Renal cortical epithelial cell (primary cell): ENCODE measurements around the gene MTFR1L. TPM values are rescaled to one million over a fixed set of nuclear protein-coding genes. Genes with fewer than 3 reads are reported as not detected.
A peak's percentile ranks its signal among the peaks of the same experiment; 100 is the strongest.
"Not testable (repeated sequence)": the region's sequence is repeated elsewhere in the genome, so short reads cannot be mapped to it uniquely, and the experiment has no call there.

Source experiments
- DNase-seq: peaks from one replicate; pipeline ENCODE4 v3.0.0-alpha.2; 2011; ENCODE audit warnings: low read depth
- total RNA-seq: library from RNA; depleted of rRNA; stranded (reverse); fragments of >200 nt; gene quantifications from 2 replicates; pipeline ENCODE4 v1.2.3, GENCODE V29; 2014

The MTFR1L gene
- total RNA-seq, 1 donor from 2014 or later, result 40.1 TPM

- DNase-seq, result no peak
Observed at GRCh38 chr1:25825605-25826004, 5.9 kb downstream of the MTFR1L start.

GRCh38 chr1:25826571-25826970 lies 6.8 kb downstream of the MTFR1L start:
- no peak for DNase-seq

- DNase-seq, result no peak
Observed at GRCh38 chr1:25828491-25828890, 8.7 kb downstream of the MTFR1L start.

GRCh38 chr1:25829046-25829445 lies 9.3 kb downstream of the MTFR1L start:
- no peak for DNase-seq

GRCh38 chr1:25831569-25832196 lies 11.9 kb downstream of the MTFR1L start:
- DNase-seq, result no peak

GRCh38 chr1:25832336-25833037 lies 12.7 kb downstream of the MTFR1L start:
- DNase-seq, result no peak

- DNase-seq, result no peak
Observed at GRCh38 chr1:25833158-25833557, 13.4 kb downstream of the MTFR1L start.

GRCh38 chr1:25834894-25835293 lies 15.1 kb downstream of the MTFR1L start:
- no peak for DNase-seq

- no peak for DNase-seq
Observed at GRCh38 chr1:25836695-25837094, 16.9 kb downstream of the MTFR1L start.

- DNase-seq, result peak; percentile 59
Observed at GRCh38 chr1:25837262-25837875, 17.6 kb downstream of the MTFR1L start.

GRCh38 chr1:25839808-25840207 lies 20.1 kb downstream of the MTFR1L start:
- not testable (repeated sequence) for DNase-seq

- DNase-seq, result no peak
Observed at GRCh38 chr1:25843483-25843882, 23.7 kb downstream of the MTFR1L start.

- peak; percentile 73 for DNase-seq
Observed at GRCh38 chr1:25844536-25845337, 25.0 kb downstream of the MTFR1L start.

GRCh38 chr1:25845664-25846063 lies 25.9 kb downstream of the MTFR1L start:
- no peak for DNase-seq

GRCh38 chr1:25847929-25848328 lies 28.2 kb downstream of the MTFR1L start:
- DNase-seq, result no peak

- DNase-seq, result no peak
Observed at GRCh38 chr1:25848531-25848930, 28.8 kb downstream of the MTFR1L start.

- DNase-seq, result no peak
Observed at GRCh38 chr1:25854554-25854953, 34.8 kb downstream of the MTFR1L start.

GRCh38 chr1:25856856-25857255 lies 37.1 kb downstream of the MTFR1L start:
- no peak for DNase-seq

- DNase-seq, result no peak
Observed at GRCh38 chr1:25858494-25858893, 38.7 kb downstream of the MTFR1L start.

GRCh38 chr1:25858906-25859789 lies 39.4 kb downstream of the MTFR1L start, which contains the start of gene AUNIP:
Gene AUNIP (minus strand): TSS chr1:25859457. CDS start chr1:25859357, 100 bp downstream.
- peak; percentile 58 for DNase-seq
